Epidermal melanocyte (primary cell): ENCODE results near the gene ZSCAN9.

Experiments
- DNase-seq: peaks from one replicate; pipeline ENCODE4 v3.0.0; 2011; ENCODE audit warnings: low spot score; ENCODE audit not compliant: insufficient read length

The ZSCAN9 gene

GRCh38 chr6:28220257-28221133 lies 4.6 kb upstream of the ZSCAN9 start:
- DNase-seq = no peak

- no peak for DNase-seq
These were observed 682 bp upstream of the ZSCAN9 start for GRCh38 chr6:28224131-28225055.

- DNase-seq = no peak
These were observed 1.4 kb downstream of the ZSCAN9 start for GRCh38 chr6:28226460-28226859.

GRCh38 chr6:28232785-28233184 lies 7.7 kb downstream of the ZSCAN9 start:
- no peak for DNase-seq

GRCh38 chr6:28235912-28236452 lies 10.9 kb downstream of the ZSCAN9 start:
- no peak for DNase-seq

- DNase-seq = no peak
These were observed 14.6 kb downstream of the ZSCAN9 start for GRCh38 chr6:28239636-28240035.

- DNase-seq = no peak
These were observed 15.4 kb downstream of the ZSCAN9 start for GRCh38 chr6:28240471-28240870.

GRCh38 chr6:28243946-28244345 lies 18.9 kb downstream of the ZSCAN9 start:
- DNase-seq = no peak

- no peak for DNase-seq
These were observed 20.3 kb downstream of the ZSCAN9 start for GRCh38 chr6:28245206-28245941.

- DNase-seq = no peak
These were observed 23.8 kb downstream of the ZSCAN9 start for GRCh38 chr6:28248916-28249315.

- DNase-seq = no peak
These were observed 25.7 kb downstream of the ZSCAN9 start for GRCh38 chr6:28250747-28251146.

GRCh38 chr6:28251661-28252008 lies 26.6 kb downstream of the ZSCAN9 start:
- DNase-seq = no peak

- peak; percentile 76 for DNase-seq
These were observed 27.2 kb downstream of the ZSCAN9 start, which contains the start of gene ZKSCAN4 for GRCh38 chr6:28252009-28252975. Gene ZKSCAN4, minus strand, starts transcription at chr6:28252269. Its CDS starts 289 bp downstream, at chr6:28251980.

GRCh38 chr6:28254121-28254519 lies 29.0 kb downstream of the ZSCAN9 start:
- no peak for DNase-seq

- DNase-seq = no peak
These were observed 32.0 kb downstream of the ZSCAN9 start for GRCh38 chr6:28257042-28257441.

- peak; percentile 36 for DNase-seq
These were observed 34.1 kb downstream of the ZSCAN9 start, which contains the start of gene NKAPL for GRCh38 chr6:28258877-28259777. Gene NKAPL, plus strand, starts transcription at chr6:28259297. Its CDS starts 75 bp downstream, at chr6:28259372.

GRCh38 chr6:28263922-28264321 lies 38.8 kb downstream of the ZSCAN9 start:
- no peak for DNase-seq

- no peak for DNase-seq
These were observed 39.8 kb downstream of the ZSCAN9 start for GRCh38 chr6:28264834-28265401.

- no peak for DNase-seq
These were observed 41.5 kb downstream of the ZSCAN9 start for GRCh38 chr6:28266563-28266961.
